Measurements from ENCODE around the gene DUSP2. TPM values are rescaled to one million over a fixed set of nuclear protein-coding genes. Genes with fewer than 3 reads are reported as not detected.

The DUSP2 gene
- total and polyA plus RNA-seq, 2 experiments from 2014 or later: 6.6 to 13.0 TPM

DNA sequence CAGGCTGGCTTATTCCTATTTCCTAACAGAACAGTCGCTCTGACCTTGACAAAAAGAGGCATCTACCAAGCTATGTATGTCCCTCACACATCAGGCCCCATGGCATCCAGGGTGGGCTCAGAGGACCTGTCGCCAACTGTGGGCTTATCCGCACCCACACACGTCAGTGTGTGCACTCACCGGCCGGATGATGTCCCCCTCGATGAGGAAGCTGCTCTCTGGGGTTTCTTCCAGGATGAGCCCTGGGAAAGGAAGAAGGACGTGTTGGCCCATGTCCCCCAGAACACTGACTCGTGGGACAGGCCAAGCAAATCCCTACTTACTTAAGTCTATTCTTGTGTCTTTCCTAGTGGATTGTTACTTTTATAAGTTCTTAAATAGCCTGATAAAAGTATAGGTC is 10.1 kb downstream of the DUSP2 start (continued):
- TF ChIP-seq EZH2 (IDR thresholded peaks at IDR 0.05; ENCODE audit: low read depth, unreplicated experiment) (no peak), ZNF114 (CRISPR knock-in tag; IDR thresholded peaks at IDR 0.05) (no peak), ZNF331 (CRISPR knock-in tag; IDR thresholded peaks at IDR 0.05; ENCODE audit: low read depth) (no peak), JUNB (IDR thresholded peaks at IDR 0.05; ENCODE audit: unreplicated experiment) (no peak), CREB1 (CRISPR knock-in tag; IDR thresholded peaks at IDR 0.05; ENCODE audit: low read depth) (no peak)

GRCh38 chr2:96134421-96134820 is 10.8 kb downstream of the DUSP2 start:
- Histone ChIP-seq H3F3A (replicated peaks; ENCODE audit: low read depth) (0 out of 2 replicates have a peak, but pooled peaks cover 4% of the 10 kb centered on the region), H3K27ac (ENCODE audit: low read depth) (no peak overlapping the region), H3K79me2 (replicated peaks; ENCODE audit: insufficient read depth) (no peaks in the 10 kb centered on the region), H3K36me3 (ENCODE audit: insufficient read depth) (no peaks in the 10 kb centered on the region), H3K4me3 (no peak overlapping the region), H3K4me2 (no peak overlapping the region), H3K4me1 (ENCODE audit: insufficient read depth) (peaks cover 10% of the 10 kb centered on the region; the same call in 1 of the 2 replicates), H4K20me1 (replicated peaks; ENCODE audit: insufficient read depth) (no peaks in the 10 kb centered on the region), H3K27me3 (ENCODE audit: insufficient read depth) (no peaks in the 10 kb centered on the region), H2AFZ (no peak overlapping the region), H3K9me2 (ENCODE audit: insufficient read depth) (no peaks in the 10 kb centered on the region)
- peaks cover 10% of the 10 kb centered on the region for H3K4me1 Mint-ChIP-seq
- H3K36me3 Mint-ChIP-seq (ENCODE audit: low read depth): no peaks in the 10 kb centered on the region
- ATAC-seq (no peak), DNase-seq (ENCODE audit: low spot score) (no peak)
- no peaks in the 10 kb centered on the region for H3K9me3 Mint-ChIP-seq
- H3K4me3 Mint-ChIP-seq: no peak overlapping the region
- H3K27ac Mint-ChIP-seq: no peak overlapping the region
- TF ChIP-seq, protein P1, sequence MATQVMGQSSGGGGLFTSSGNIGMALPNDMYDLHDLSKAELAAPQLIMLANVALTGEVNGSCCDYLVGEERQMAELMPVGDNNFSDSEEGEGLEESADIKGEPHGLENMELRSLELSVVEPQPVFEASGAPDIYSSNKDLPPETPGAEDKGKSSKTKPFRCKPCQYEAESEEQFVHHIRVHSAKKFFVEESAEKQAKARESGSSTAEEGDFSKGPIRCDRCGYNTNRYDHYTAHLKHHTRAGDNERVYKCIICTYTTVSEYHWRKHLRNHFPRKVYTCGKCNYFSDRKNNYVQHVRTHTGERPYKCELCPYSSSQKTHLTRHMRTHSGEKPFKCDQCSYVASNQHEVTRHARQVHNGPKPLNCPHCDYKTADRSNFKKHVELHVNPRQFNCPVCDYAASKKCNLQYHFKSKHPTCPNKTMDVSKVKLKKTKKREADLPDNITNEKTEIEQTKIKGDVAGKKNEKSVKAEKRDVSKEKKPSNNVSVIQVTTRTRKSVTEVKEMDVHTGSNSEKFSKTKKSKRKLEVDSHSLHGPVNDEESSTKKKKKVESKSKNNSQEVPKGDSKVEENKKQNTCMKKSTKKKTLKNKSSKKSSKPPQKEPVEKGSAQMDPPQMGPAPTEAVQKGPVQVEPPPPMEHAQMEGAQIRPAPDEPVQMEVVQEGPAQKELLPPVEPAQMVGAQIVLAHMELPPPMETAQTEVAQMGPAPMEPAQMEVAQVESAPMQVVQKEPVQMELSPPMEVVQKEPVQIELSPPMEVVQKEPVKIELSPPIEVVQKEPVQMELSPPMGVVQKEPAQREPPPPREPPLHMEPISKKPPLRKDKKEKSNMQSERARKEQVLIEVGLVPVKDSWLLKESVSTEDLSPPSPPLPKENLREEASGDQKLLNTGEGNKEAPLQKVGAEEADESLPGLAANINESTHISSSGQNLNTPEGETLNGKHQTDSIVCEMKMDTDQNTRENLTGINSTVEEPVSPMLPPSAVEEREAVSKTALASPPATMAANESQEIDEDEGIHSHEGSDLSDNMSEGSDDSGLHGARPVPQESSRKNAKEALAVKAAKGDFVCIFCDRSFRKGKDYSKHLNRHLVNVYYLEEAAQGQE (IDR thresholded peaks at IDR 0.05; ENCODE audit: unreplicated experiment): no peak
- no peak for TF ChIP-seq STAT1 (IDR thresholded peaks at IDR 0.05; ENCODE audit: unreplicated experiment)
- TF ChIP-seq EZH2phosphoT487 (IDR thresholded peaks at IDR 0.05; ENCODE audit: unreplicated experiment): no peak
- no peak for TF ChIP-seq NANOG (IDR thresholded peaks at IDR 0.05; ENCODE audit: borderline replicate concordance)
- TF ChIP-seq, protein P2, sequence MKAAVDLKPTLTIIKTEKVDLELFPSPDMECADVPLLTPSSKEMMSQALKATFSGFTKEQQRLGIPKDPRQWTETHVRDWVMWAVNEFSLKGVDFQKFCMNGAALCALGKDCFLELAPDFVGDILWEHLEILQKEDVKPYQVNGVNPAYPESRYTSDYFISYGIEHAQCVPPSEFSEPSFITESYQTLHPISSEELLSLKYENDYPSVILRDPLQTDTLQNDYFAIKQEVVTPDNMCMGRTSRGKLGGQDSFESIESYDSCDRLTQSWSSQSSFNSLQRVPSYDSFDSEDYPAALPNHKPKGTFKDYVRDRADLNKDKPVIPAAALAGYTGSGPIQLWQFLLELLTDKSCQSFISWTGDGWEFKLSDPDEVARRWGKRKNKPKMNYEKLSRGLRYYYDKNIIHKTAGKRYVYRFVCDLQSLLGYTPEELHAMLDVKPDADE (IDR thresholded peaks at IDR 0.05): no peak
- no peak for TF ChIP-seq CREB1 (CRISPR knock-in tag; IDR thresholded peaks at IDR 0.05; ENCODE audit: low read depth)
- H3K27me3 Mint-ChIP-seq (ENCODE audit: insufficient read depth, low read depth, poor library complexity): peaks cover 8% of the 10 kb centered on the region

All from GM23338 (cell line).